ENCODE measurements around the gene ACTR2.

The ACTR2 gene

GRCh38 chr2:65278531-65278981 is 50.9 kb downstream of the ACTR2 start:
- no peak for DNase-seq (ENCODE audit: low read depth in 1 of 2, low spot score in 1 of 2)

DNA sequence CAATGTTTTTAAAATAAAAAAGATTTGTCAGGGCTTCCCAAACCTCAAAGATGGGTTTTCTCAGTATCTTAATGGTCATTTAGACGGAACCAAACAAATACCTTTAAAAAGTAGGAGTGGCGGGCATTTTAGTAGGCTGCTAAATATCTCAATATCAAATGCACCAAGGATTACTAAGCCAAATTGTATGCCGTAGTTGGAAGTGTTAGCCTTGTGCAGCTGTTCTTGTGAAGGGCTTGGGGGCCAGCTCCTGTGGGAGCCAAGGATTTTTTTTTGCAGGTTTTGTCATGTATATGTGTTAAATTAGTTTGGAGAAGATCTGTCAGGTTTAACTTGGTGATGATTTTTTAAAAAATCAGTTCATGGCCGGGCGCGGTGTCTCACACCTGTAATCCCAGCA is 52.1 kb downstream of the ACTR2 start:
- no peak for DNase-seq (ENCODE audit: low read depth in 1 of 2, low spot score in 1 of 2)

- no peak for DNase-seq (ENCODE audit: low read depth in 1 of 2, low spot score in 1 of 2)
Observed at GRCh38 chr2:65281627-65282351, 54.2 kb downstream of the ACTR2 start.

DNA sequence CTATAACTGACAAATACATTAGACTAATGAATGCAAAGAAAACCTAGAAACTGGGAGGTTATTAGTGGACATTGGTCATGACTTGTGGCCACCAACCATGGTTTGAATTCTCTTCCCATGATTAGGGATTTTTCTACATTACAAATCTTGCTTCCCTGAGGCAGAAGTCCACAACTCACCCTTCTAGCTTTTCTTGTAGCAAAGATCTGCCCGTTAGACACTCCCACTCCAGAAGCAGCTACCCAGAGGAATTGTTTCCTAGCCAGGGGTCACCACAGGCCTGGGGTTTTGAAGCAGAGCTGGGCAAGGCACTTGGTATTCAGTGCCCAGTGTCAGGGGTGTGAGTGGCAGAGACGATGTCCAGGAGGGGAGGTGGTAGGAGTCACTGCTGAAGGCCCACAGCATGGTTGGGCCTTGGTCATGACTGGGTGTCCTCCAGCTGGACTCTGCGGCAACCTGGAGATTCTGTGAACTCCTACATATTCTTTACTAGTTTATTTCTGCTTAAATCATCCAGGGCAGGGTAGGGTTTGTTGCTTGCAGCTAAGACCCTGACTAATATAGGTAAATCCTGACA is 54.9 kb downstream of the ACTR2 start:
- DNase-seq (ENCODE audit: low read depth in 1 of 2, low spot score in 1 of 2): no peak

- DNase-seq (ENCODE audit: low read depth in 1 of 2, low spot score in 1 of 2): no peak
Observed at GRCh38 chr2:65287364-65287763, 59.7 kb downstream of the ACTR2 start.

DNA sequence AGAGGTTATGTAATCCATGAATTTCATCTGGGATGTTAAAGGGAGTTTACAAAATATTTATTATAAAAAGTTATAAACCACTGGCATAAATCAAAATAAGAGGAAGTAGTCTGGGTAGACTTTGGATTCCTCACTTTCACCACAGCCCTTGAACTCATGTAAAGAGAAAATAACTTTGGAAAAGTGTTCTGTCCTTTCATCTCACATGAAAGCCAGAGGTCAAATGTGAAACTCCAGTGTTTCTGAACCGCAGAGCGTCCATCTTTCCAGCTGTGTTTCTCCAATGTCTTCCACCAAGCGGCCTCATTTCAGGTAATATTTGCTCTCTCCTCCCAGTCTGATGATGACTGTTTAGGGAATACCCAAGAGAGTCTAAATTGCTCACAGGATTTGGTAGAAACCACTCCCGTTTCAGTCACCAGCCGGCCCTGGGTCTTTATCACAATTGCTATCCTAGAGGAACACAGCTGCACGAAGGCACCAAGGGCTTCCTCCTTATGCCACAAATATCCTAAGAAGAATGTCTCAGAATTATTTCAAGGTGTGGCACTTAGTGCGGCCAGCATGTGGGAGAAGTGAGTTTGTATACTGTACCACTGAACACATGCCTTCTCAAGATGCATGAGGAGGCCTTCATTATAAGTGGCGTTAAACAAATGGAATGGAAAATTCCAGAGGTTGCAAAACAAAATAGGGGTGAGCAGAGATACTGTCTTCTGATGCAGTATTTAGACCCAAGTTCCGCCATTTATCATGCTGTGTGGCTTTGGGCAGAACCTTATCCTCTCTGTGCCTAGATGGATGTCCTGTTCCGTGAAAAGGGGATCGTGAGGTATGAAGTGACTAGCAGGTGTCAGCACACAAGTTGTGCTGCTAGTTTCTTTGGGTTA is 63.8 kb downstream of the ACTR2 start:
- DNase-seq (ENCODE audit: low read depth in 1 of 2, low spot score in 1 of 2): no peak

GRCh38 chr2:65292106-65292400 is 64.4 kb downstream of the ACTR2 start:
- DNase-seq (ENCODE audit: low read depth in 1 of 2, low spot score in 1 of 2): no peak

GRCh38 chr2:65292461-65293011 is 64.9 kb downstream of the ACTR2 start:
- no peak for DNase-seq (ENCODE audit: low read depth in 1 of 2, low spot score in 1 of 2)

- no peak for DNase-seq (ENCODE audit: low read depth in 1 of 2, low spot score in 1 of 2)
Observed at GRCh38 chr2:65293376-65293775, 65.7 kb downstream of the ACTR2 start.

- no peak for DNase-seq (ENCODE audit: low read depth in 1 of 2, low spot score in 1 of 2)
Observed at GRCh38 chr2:65294136-65294535, 66.5 kb downstream of the ACTR2 start.

DNA sequence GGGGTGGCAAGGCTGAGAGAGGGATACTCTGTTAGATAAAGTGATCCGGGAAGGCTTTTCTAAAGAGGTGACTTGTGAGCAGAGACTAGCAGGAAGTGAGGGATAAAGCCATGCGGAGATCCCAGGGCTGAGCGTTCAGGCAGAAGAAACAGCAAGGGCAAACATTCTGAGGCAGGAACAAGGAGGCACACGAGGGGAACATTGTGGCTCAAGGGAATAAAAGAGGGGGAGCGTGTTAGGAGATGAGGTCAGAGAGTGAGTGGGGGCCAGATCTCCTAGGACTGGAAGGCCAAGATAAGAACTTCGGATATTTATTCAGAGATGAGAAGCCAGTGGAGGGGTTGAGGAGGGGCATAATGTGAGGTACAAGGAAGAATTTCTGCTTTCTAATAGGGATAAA is 67.1 kb downstream of the ACTR2 start:
- no peak for DNase-seq (ENCODE audit: low read depth in 1 of 2, low spot score in 1 of 2)

DNA sequence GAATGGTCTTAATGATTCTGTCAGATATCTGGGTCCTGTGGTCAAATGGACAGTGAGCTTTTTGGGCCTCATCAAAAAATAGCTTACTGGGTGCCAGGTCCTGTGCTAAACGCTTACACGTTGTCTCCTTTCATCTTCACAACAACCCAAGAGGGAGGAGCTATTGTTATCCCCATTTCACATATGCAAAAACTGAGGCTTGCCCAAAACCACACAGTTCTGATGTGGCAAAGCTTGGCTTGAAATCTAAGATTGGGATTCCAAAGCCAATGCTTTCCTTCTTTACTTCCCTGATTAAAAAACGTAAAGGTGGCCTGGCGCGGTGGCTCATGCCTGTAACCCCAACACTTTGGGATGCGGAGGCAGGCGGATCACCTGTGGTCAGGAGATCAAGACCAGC is 69.3 kb downstream of the ACTR2 start:
- no peak for DNase-seq (ENCODE audit: low read depth in 1 of 2, low spot score in 1 of 2)

GRCh38 chr2:65297544-65297943 is 69.9 kb downstream of the ACTR2 start:
- DNase-seq (ENCODE audit: low read depth in 1 of 2, low spot score in 1 of 2): no peak

DNA sequence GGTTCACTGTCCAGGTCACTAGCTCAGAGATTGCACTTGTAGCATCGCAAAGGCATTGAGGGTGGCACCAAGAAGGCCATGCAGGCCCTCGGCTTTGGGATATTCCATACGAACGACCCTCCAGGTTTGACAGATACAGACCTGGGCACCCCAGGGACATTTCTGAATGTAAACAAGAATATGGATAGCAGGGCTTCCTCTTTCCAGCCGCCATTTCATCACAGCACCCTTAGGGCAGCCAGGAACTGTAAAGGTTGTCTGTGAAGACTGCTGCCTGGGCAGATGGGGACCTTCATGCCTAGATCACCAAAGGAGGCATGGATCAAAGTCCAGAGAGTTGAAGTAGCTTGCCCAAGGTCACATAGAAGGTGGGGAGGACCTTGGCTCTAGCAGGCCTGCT is 70.5 kb downstream of the ACTR2 start:
- no peak for DNase-seq (ENCODE audit: low read depth in 1 of 2, low spot score in 1 of 2)

GRCh38 chr2:65299246-65299645 is 71.6 kb downstream of the ACTR2 start:
- DNase-seq (ENCODE audit: low read depth in 1 of 2, low spot score in 1 of 2): peak in 1 of 2 donors; percentile 24

- no peak for DNase-seq (ENCODE audit: low read depth in 1 of 2, low spot score in 1 of 2)
Observed at GRCh38 chr2:65300134-65300760, 72.6 kb downstream of the ACTR2 start.

DNA sequence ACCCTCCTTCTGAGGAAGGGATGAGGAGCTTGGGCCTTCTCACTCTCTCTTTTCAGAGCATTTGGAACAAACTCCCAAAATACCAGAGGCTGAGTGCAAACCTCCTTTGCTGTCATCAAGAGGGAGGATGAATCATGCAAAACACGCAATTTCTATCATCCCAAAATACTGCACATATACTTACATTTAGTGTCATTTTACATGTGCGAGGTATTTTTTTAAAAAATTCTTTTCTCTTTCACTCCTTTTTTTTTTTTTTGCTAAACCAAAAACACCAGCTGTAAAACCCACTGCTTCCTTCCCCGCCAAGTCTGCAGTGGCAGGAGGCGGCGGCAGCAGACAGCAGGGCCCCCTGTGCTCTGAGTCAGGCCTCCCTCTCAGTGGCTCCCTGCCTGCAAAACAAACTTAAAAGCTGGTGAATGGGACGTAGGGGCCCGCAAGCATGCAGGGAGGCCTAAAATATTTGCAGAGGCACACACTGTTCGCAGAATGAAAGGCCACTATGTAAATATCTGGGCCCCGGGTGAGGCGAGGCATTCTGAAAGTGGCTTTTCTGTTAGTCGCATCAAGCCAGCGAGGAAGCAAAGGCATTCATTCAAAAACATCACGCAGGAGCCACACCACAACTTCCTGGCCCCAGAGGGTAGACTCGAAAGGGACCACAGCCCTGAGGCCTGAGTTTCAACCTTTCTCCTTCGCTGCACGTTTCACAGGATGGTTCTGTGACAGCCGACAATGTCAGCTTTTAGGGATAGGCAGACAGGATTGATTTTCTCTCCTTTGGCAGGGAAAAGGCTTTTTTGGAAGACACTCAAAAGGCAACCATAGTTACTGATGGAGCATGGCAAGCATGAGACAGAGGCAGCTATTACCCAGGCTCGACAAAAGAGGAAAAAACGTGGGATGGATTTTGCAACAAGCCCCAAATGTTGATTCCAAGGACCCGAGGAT is 73.4 kb downstream of the ACTR2 start:
- peak; percentile 40 to 58 for DNase-seq (ENCODE audit: low read depth in 1 of 2, low spot score in 1 of 2)

DNA sequence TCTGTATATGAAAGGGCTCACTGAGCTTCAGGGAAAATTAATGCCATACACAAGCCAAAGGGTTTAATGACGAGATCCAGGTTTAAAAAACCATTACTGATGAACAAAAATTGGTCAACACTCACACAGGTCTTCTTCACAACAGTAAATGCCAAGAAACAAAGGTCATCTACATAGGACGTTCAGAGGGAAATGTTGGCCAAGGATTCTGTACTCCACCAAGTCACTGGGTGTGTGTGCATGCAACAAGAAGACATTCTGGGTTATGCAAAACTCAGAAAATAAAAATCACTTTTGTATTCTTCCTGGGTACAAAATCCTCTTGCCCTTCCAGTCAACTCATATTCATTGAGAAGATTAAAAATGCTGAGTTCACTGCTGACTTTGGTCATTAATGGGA is 78.3 kb downstream of the ACTR2 start:
- no peak for DNase-seq (ENCODE audit: low read depth in 1 of 2, low spot score in 1 of 2)

DNA sequence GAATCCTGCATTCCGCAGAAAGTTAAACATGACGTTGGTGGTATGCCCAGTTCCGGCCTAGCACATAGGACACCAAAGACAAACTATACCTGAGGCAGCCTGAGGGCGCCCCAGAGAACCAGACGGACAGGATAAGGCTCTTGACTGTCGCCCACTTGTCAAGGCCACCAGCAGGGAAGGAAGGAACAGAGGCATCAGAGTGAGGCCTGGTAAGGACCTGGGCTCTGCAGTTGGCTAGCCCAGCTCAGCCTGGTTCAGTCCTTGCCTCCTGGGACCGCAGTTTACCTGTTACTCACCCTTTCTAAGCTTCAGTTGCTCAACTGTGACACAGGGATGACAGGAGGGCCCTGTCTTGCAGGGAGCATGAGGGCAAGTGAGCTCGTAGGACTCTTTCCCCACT is 82.1 kb downstream of the ACTR2 start:
- no peak for DNase-seq (ENCODE audit: low read depth in 1 of 2, low spot score in 1 of 2)

DNA sequence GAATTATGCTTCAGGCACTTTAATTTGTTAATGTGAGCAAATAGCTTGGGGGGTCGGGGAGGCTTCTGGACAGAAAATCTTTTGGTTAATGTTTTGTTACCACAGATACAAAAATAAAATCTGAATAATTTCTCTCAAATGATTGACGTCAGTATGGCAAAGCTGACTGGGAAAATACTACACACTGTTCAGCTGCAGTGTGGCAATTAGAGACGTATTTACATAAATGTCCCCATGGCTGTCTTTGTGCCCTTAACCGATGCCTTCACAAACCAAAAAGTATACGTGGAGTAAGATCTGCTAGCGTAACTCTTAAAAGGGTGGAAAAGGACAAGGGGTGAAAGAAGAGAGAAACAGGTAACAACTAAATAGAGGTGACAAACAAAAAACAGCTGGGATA is 83.4 kb downstream of the ACTR2 start:
- no peak for DNase-seq (ENCODE audit: low read depth in 1 of 2, low spot score in 1 of 2)
